K562 (cell line): ENCODE results near the gene SPATA32. TPM values are rescaled to one million over a fixed set of nuclear protein-coding genes. Genes with fewer than 3 reads are reported as not detected.
A peak's percentile ranks its signal among the peaks of the same experiment; 100 is the strongest.

Experiments used
- ATAC-seq: fragments of 200-7000 bp; cut with Tn5 transposase; 3 replicates; pipeline ENCODE4 v1.9.1; 2020; ENCODE audit warnings: moderate library complexity
- BruUV-seq: library from RNA; stranded (reverse); fragments of 400-500 nt; replicated peaks from 2 replicates; lab custom pipeline; 2021; lab: Mats Ljungman, UMichigan
- CTCF ChIA-PET: fragments of 300-600 bp; formaldehyde crosslinking; extraction: SDS; loops from one replicate; lab custom pipeline; 2021; ENCODE audit warnings: low intra/inter-chr PET ratio; lab: Yijun Ruan, JAX
- POLR2A ChIA-PET: fragments of 300-600, 350-650 bp; sonication (Branson Sonifier 250); formaldehyde crosslinking; extraction: SDS; loops from one replicate; lab custom pipeline; 2021; ENCODE audit warnings: antibody characterized with exemption, inconsistent platforms; lab: Yijun Ruan, JAX
- DNase-seq, 4 experiments: peaks; one replicate each; pipeline versions ENCODE4 v3.0.0 to v3.0.0-alpha.2; 2011 to 2018; ENCODE audit warnings: low spot score in 3 of 4, mixed read lengths in 3 of 4; ENCODE audit errors: extremely low read depth in 1 of 4
- FAIRE-seq: peaks from 2 replicates; lab custom pipeline; 2011; peaks lifted over from hg19 to GRCh38; lab: Jason Lieb, UNC
- H2AFZ ChIP-seq: 2 replicates; pipeline ENCODE4 v1.6.0; 2011; ENCODE audit warnings: low read depth, low read length, control low read depth, inconsistent platforms
- H3K27ac ChIP-seq: fragments of 200-600 bp; 3 replicates; pipeline ENCODE4 v1.8.0; 2011; ENCODE audit warnings: low read depth, mild to moderate bottlenecking, control low read depth, inconsistent platforms, low read length, moderate library complexity, mixed read lengths; ENCODE audit errors: extremely low read depth
- H3K27me3 ChIP-seq, 2 experiments: fragments of 300-600 bp in 1 of 2; 2 replicates in 1 of 2; 3 replicates in 1 of 2; pipeline versions ENCODE4 v1.6.0 to v1.8.0; 2011; ENCODE audit warnings: inconsistent platforms in 2 of 2, low read length in 2 of 2, mild to moderate bottlenecking in 1 of 2, mixed read lengths in 1 of 2, moderate library complexity in 1 of 2; ENCODE audit not compliant: control insufficient read depth in 2 of 2, insufficient read depth in 2 of 2
- H3K36me3 ChIP-seq: fragments of 300-600 bp; 3 replicates; pipeline ENCODE4 v1.8.0; 2011; ENCODE audit warnings: mild to moderate bottlenecking, low read length, inconsistent platforms; ENCODE audit not compliant: control insufficient read depth, insufficient read depth
- H3K4me1 ChIP-seq, 2 experiments: fragments of 200-600 bp in 1 of 2; replicated peaks in 1 of 2; 2 replicates in 1 of 2; 3 replicates in 1 of 2; pipeline versions ENCODE4 v1.5.1 to v1.8.0; 2011; ENCODE audit warnings: inconsistent platforms in 2 of 2, low read length in 2 of 2, mild to moderate bottlenecking in 1 of 2, mixed read lengths in 1 of 2, moderate library complexity in 1 of 2; ENCODE audit not compliant: control insufficient read depth in 2 of 2, insufficient read depth in 2 of 2
- H3K4me2 ChIP-seq: 2 replicates; pipeline ENCODE4 v1.6.1; 2011; ENCODE audit warnings: low read length, control low read depth, inconsistent platforms, mixed read lengths; ENCODE audit not compliant: insufficient read depth
- H3K4me3 ChIP-seq: fragments of 200-600 bp; sonication (generic), shearing (Covaris generic); 2 replicates; pipeline ENCODE4 v1.5.1; 2016; ENCODE audit warnings: control low read depth, inconsistent platforms
- H3K79me2 ChIP-seq: fragments of 200-600 bp; 3 replicates; pipeline ENCODE4 v1.8.0; 2011; ENCODE audit warnings: low read length, inconsistent platforms; ENCODE audit not compliant: control insufficient read depth, insufficient read depth
- H3K9ac ChIP-seq, 2 experiments: 2 replicates each; pipeline versions ENCODE4 v1.6.0 to v1.6.1; 2011; ENCODE audit warnings: low read depth in 2 of 2, low read length in 2 of 2, control low read depth in 1 of 2, inconsistent platforms in 1 of 2, mild to moderate bottlenecking in 1 of 2, mixed read lengths in 1 of 2; ENCODE audit not compliant: insufficient read depth in 1 of 2
- H3K9me1 ChIP-seq: one replicate; pipeline ENCODE4 v1.6.0; 2011; ENCODE audit warnings: inconsistent platforms, mild to moderate bottlenecking, low read length, moderate library complexity; ENCODE audit not compliant: control insufficient read depth, insufficient read depth
- H3K9me3 ChIP-seq: replicated peaks from 2 replicates; pipeline ENCODE4 v1.5.1; 2011; ENCODE audit warnings: low read depth, low read length, inconsistent platforms; ENCODE audit not compliant: control insufficient read depth, insufficient read depth
- H4K20me1 ChIP-seq: replicated peaks from 2 replicates; pipeline ENCODE4 v1.6.1; 2011; ENCODE audit warnings: low read length, inconsistent platforms, mixed read lengths; ENCODE audit not compliant: control insufficient read depth, insufficient read depth
- MYC ChIP-seq, 2 experiments: fragments of 250-450 bp in 1 of 2; sonication (Bioruptor Pico) in 1 of 2; IDR thresholded peaks; 2 replicates each; pipeline versions ENCODE4 v1.5.1 to v1.6.1; 2012 to 2021; ENCODE audit warnings: low read depth in 2 of 2, borderline replicate concordance in 1 of 2, improper control_type of control experiment in 1 of 2, low read length in 1 of 2, mild to moderate bottlenecking in 1 of 2, moderate library complexity in 1 of 2
- ZEB2 ChIP-seq: fragments of 450-650 bp; IDR thresholded peaks from 2 replicates; pipeline ENCODE4 v1.6.1; 2016
- WGBS: fragments of 100-300 bp; shearing (Covaris generic); methylation state at CpG from one replicate; pipeline ENCODE4 v1.1.6; 2016; ENCODE audit warnings: low coverage, mixed read lengths; ENCODE audit not compliant: insufficient coverage; ENCODE audit errors: missing lambda C conversion rate; 5-methylcytosine and 5-hydroxymethylcytosine counted together
- in situ Hi-C: fragments of 300-500 bp; cut with MboI; formaldehyde crosslinking; loops from 4 replicates; pipeline ENCODE4 v1.15.0; 2018; ENCODE audit warnings: inconsistent platforms, mixed read lengths
- intact Hi-C: fragments of 100-400 bp; cut with micrococcal nuclease; formaldehyde crosslinking; loops from 2 replicates; pipeline ENCODE4 v1.14.2; 2022
- polyA plus RNA-seq, 8 experiments: library from polyadenylated mRNA; depleted of rRNA in 4 of 8; stranded (reverse) in 5 of 8; unstranded in 3 of 8; fragments of >200 nt; fragmentation: Nextera tagmentation in 2 of 8; fragmentation: Illumina TruSeq in 1 of 8; extraction: Ambion mirVana in 2 of 8; extraction: Trizol in 1 of 8; gene quantifications; 2 replicates each; pipeline versions ENCODE4 v1.2.1 to v1.2.3, GENCODE V29; 2011 to 2014; ENCODE audit warnings: inconsistent platforms in 1 of 8, missing spikeins in 1 of 8
- total RNA-seq, 7 experiments: library from RNA; depleted of rRNA in 6 of 7; stranded (reverse); fragments of >200 nt in 6 of 7; fragmentation: Illumina TruSeq in 2 of 7; extraction: Trizol in 2 of 7; gene quantifications; 2 replicates each; pipeline versions ENCODE4 v1.2.1 to v1.2.3, GENCODE V29; 2011 to 2021; ENCODE audit warnings: low replicate concordance in 1 of 7
- TF ChIP-seq, protein P1 (sequence below): fragments of 200-800 bp; sonication (Bioruptor generic); IDR thresholded peaks from 2 replicates; pipeline ENCODE4 v1.6.1; 2016; ENCODE audit warnings: missing genetic modification characterization, missing compliant biosample characterization
- TF ChIP-seq, protein P2 (sequence below): IDR thresholded peaks from 2 replicates; pipeline ENCODE4 v1.6.1; 2011; ENCODE audit warnings: borderline replicate concordance, low read depth, mild to moderate bottlenecking, moderate library complexity, low read length; ENCODE audit not compliant: insufficient read depth, poor library complexity, severe bottlenecking
- TF ChIP-seq, protein P3 (sequence below), 3 experiments: IDR thresholded peaks in 2 of 3; conservative IDR thresholded peaks in 1 of 3; 2 replicates each; pipeline ENCODE4 v1.5.1; 2011 to 2012; ENCODE audit warnings: low read length in 3 of 3, mild to moderate bottlenecking in 3 of 3, control low read depth in 2 of 3, improper control_type of control experiment in 1 of 3, inconsistent platforms in 1 of 3, low read depth in 1 of 3, mixed read lengths in 1 of 3, moderate library complexity in 1 of 3; ENCODE audit not compliant: insufficient read depth in 2 of 3

The SPATA32 gene
- total and polyA plus RNA-seq, 9 of the 15 experiments (the other 6 are each of a cell fraction or from before 2014, with no cell fraction given): 0.03 to 0.06 TPM; not detected in 7

DNA sequence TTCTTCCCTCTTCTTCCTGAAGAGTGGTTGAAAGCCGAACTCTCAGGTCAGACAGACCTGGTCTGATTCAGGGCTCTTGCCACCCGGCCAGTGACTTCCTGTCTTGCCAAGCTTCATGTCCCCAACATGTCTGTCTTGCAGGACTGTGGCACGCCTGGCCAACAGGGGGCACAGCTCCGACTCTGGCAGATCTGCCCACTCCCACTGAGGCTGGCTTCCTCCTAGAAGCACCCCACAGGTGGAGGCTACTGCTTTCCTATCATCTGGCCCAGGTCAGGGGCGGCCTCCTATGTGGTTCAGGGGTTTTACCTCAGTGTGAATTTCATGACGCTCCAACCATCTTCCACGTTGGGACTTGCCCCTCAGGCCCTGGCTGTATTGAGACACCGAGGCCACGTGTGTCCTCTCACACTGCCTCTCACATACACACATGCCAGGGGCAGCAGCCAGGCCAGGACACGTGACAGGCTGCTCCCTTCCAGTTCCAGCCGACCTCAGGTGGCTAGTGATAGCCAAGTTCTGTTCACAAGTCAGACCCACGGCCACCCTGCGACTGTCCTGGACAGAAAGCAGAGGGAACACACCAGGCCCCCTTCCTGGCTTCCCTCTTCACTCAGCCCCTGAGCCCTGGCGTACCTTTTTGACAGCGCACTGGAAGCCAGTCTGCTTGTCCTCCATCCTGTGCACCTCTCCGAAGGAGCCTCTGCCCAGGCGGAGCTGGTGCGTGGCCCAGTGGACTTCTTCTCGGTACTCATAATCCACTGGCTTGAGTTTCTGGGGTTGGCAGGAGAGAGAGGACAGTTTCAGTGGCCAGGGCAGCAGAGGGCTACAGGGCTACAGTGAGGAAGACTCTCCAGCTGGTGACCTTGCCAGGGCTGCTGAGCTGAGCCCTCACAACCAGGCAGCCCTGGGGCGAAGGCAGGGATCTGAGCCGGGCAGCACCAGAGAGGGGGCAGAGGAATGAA lies 22.6 kb upstream of the SPATA32 start:
- CTCF ChIA-PET: interaction anchor here (0.5 kb wide), 1 partner anchor 9 kb away, joined by 6 read pairs; no protein-coding TSS in a partner anchor
- BruUV-seq: no TSS peak
- H3K4me1 ChIP-seq: peaks cover 0 to 7% of the 10 kb centered on the region in 2 experiments; a peak in 1 of 5 replicates
- H3K27me3 ChIP-seq: no peaks in the 10 kb centered on the region
- POLR2A ChIA-PET: interaction anchor here (1.0 kb wide), 1 partner anchor 11 kb away, joined by 3 read pairs; no protein-coding TSS in a partner anchor
- H2AFZ ChIP-seq: no peak overlapping the region
- H3K36me3 ChIP-seq: peaks cover 68% of the 10 kb centered on the region; the same call in 2 of the 3 replicates
- ATAC-seq (peak; percentile 42; the same call in 1 of the 3 replicates), DNase-seq (no peak), FAIRE-seq (no peak)
- no peaks in the 10 kb centered on the region for H3K79me2 ChIP-seq
- no peaks in the 10 kb centered on the region; the same call in 1 of the 2 replicates for H4K20me1 ChIP-seq
- in situ Hi-C loops (no loop called here), intact Hi-C loops (no loop called here)
- H3K9me3 ChIP-seq: no peaks in the 10 kb centered on the region
- TF ChIP-seq, protein P1, sequence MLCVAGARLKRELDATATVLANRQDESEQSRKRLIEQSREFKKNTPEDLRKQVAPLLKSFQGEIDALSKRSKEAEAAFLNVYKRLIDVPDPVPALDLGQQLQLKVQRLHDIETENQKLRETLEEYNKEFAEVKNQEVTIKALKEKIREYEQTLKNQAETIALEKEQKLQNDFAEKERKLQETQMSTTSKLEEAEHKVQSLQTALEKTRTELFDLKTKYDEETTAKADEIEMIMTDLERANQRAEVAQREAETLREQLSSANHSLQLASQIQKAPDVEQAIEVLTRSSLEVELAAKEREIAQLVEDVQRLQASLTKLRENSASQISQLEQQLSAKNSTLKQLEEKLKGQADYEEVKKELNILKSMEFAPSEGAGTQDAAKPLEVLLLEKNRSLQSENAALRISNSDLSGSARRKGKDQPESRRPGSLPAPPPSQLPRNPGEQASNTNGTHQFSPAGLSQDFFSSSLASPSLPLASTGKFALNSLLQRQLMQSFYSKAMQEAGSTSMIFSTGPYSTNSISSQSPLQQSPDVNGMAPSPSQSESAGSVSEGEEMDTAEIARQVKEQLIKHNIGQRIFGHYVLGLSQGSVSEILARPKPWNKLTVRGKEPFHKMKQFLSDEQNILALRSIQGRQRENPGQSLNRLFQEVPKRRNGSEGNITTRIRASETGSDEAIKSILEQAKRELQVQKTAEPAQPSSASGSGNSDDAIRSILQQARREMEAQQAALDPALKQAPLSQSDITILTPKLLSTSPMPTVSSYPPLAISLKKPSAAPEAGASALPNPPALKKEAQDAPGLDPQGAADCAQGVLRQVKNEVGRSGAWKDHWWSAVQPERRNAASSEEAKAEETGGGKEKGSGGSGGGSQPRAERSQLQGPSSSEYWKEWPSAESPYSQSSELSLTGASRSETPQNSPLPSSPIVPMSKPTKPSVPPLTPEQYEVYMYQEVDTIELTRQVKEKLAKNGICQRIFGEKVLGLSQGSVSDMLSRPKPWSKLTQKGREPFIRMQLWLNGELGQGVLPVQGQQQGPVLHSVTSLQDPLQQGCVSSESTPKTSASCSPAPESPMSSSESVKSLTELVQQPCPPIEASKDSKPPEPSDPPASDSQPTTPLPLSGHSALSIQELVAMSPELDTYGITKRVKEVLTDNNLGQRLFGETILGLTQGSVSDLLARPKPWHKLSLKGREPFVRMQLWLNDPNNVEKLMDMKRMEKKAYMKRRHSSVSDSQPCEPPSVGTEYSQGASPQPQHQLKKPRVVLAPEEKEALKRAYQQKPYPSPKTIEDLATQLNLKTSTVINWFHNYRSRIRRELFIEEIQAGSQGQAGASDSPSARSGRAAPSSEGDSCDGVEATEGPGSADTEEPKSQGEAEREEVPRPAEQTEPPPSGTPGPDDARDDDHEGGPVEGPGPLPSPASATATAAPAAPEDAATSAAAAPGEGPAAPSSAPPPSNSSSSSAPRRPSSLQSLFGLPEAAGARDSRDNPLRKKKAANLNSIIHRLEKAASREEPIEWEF (CRISPR knock-in tag): no peak
- no peak for TF ChIP-seq MYC (IDR thresholded peaks at IDR 0.05; ENCODE audit: low read depth, low read length)
- no peak for TF ChIP-seq MYC (CRISPR knock-in tag; IDR thresholded peaks at IDR 0.05; ENCODE audit: borderline replicate concordance, low read depth)
- no peak for TF ChIP-seq ZEB2
- TF ChIP-seq, protein P2, sequence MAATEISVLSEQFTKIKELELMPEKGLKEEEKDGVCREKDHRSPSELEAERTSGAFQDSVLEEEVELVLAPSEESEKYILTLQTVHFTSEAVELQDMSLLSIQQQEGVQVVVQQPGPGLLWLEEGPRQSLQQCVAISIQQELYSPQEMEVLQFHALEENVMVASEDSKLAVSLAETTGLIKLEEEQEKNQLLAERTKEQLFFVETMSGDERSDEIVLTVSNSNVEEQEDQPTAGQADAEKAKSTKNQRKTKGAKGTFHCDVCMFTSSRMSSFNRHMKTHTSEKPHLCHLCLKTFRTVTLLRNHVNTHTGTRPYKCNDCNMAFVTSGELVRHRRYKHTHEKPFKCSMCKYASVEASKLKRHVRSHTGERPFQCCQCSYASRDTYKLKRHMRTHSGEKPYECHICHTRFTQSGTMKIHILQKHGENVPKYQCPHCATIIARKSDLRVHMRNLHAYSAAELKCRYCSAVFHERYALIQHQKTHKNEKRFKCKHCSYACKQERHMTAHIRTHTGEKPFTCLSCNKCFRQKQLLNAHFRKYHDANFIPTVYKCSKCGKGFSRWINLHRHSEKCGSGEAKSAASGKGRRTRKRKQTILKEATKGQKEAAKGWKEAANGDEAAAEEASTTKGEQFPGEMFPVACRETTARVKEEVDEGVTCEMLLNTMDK: peak; percentile 56
- TF ChIP-seq, protein P3, sequence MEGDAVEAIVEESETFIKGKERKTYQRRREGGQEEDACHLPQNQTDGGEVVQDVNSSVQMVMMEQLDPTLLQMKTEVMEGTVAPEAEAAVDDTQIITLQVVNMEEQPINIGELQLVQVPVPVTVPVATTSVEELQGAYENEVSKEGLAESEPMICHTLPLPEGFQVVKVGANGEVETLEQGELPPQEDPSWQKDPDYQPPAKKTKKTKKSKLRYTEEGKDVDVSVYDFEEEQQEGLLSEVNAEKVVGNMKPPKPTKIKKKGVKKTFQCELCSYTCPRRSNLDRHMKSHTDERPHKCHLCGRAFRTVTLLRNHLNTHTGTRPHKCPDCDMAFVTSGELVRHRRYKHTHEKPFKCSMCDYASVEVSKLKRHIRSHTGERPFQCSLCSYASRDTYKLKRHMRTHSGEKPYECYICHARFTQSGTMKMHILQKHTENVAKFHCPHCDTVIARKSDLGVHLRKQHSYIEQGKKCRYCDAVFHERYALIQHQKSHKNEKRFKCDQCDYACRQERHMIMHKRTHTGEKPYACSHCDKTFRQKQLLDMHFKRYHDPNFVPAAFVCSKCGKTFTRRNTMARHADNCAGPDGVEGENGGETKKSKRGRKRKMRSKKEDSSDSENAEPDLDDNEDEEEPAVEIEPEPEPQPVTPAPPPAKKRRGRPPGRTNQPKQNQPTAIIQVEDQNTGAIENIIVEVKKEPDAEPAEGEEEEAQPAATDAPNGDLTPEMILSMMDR (IDR thresholded peaks at IDR 0.05 in 2 of 3, conservative IDR thresholded peaks at IDR 0.05 in 1 of 3; ENCODE audit: insufficient read depth in 2 of 3, low read depth in 1 of 3, low read length in 3 of 3): peak; percentile 22 to 31 (median 28); a peak in 3 of 6 replicates
- no peak overlapping the region for H3K4me2 ChIP-seq
- H3K9me1 ChIP-seq: no peaks in the 10 kb centered on the region
- peak overlapping the region in 1 of 2 experiments; percentile 53; a peak in 1 of 4 replicates for H3K9ac ChIP-seq
- H3K4me3 ChIP-seq: no peak overlapping the region
- WGBS: 91% methylated on average over 20 of the region's 21 CpGs
- H3K27ac ChIP-seq: no peak overlapping the region
